GM13976 (cell line): ENCODE measurements around the gene CCDC68.

Source experiments
- DNase-seq: peaks from one replicate; pipeline ENCODE4 v3.0.0; 2012; ENCODE audit warnings: low spot score
- in situ Hi-C: fragments of 300-500 bp; cut with MboI; formaldehyde crosslinking; loops from one replicate; pipeline ENCODE4 v1.12.0; 2022; ENCODE audit warnings: low sequenced_read_pairs, mixed read lengths, inconsistent platforms; ENCODE audit not compliant: unreplicated experiment
- TF ChIP-seq, protein P1 (sequence below): IDR thresholded peaks from 2 replicates; pipeline ENCODE4 v1.5.1; 2012; ENCODE audit warnings: borderline replicate concordance, mild to moderate bottlenecking; ENCODE audit not compliant: insufficient read depth; ENCODE audit errors: extremely low read depth, missing control alignments, control extremely low read depth

Gene CCDC68

DNA sequence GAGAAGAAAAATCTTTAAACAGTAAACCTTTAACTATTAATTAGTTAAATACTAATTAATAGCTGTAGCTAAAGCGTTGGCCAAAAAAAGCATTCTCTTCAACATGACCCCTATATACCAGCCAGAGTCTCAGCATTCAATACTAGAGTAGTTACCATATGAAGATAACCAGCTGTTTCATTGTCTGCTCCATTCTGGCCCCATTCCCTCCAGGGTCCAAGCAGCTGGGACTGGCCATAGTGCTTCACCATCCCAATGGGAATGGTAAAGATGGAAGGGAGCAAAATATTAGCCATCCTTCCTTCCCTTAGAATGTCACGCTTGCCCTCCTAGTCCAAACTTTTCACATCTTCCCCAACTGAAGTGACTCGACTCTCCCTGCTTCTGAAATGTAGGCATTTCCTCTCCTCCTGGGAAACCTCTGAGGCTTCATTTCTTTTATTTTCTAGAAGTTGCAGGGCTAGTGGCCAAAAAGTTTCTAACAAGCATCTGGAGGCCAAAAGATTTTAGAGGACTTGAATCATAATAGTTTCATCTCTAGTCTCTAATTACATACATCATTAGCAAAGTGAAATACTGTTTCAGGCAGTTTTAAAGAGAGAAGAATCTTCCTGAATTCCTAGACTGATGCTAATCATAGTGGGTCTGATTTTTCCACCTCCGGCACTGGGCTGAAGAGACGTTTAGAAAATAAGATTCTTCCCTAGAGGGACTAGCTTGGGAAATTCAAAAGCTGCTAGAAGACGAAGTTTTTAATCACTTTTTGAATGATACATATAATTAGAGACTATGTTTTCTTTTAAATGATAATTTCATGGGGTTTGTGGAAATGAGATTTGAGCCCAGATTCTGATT lies 52.7 kb downstream of the CCDC68 start:
- no peak for DNase-seq
- TF ChIP-seq, protein P1, sequence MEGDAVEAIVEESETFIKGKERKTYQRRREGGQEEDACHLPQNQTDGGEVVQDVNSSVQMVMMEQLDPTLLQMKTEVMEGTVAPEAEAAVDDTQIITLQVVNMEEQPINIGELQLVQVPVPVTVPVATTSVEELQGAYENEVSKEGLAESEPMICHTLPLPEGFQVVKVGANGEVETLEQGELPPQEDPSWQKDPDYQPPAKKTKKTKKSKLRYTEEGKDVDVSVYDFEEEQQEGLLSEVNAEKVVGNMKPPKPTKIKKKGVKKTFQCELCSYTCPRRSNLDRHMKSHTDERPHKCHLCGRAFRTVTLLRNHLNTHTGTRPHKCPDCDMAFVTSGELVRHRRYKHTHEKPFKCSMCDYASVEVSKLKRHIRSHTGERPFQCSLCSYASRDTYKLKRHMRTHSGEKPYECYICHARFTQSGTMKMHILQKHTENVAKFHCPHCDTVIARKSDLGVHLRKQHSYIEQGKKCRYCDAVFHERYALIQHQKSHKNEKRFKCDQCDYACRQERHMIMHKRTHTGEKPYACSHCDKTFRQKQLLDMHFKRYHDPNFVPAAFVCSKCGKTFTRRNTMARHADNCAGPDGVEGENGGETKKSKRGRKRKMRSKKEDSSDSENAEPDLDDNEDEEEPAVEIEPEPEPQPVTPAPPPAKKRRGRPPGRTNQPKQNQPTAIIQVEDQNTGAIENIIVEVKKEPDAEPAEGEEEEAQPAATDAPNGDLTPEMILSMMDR: no peak
- in situ Hi-C loops: no loop called here

DNA sequence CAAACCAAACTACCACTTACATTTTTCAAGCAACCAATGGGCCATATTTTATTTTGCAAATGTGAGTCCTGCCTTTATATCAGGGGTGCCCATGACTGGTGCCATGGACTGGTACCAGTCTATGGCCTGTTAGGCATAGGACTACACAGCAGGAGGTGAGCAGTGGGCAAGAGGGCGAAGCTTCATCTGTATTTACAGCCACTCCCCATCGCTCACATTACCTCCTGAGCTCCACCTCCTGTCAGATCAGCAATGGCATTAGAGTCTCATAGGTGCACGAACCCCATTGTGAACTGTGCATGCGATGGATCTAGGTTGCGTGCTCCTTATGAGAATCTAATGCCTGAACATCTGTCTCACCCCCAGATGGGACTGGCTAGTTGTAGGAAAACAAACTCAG lies 53.6 kb downstream of the CCDC68 start:
- in situ Hi-C loops: no loop called here
- no peak for DNase-seq
- TF ChIP-seq, protein P1: no peak

DNA sequence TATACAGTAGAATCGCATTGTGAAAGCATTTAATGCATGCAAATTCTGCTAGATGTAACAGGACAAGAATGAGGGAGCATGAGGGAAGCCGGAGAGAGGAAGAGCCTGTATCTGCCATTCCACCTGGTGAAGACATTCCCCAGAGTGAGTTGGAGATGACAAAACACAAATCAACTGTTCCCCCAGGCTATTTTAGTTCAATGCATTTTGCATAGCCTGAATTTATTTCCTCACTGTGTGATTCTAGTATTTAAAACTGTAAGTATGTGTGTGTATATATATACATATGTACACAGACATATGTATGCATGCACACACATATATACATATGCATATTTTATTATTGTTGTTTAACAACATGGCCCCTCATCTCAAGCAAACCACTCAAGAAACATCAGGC lies 54.7 kb downstream of the CCDC68 start:
- in situ Hi-C loops: no loop called here
- TF ChIP-seq, protein P1: no peak
- no peak for DNase-seq

DNA sequence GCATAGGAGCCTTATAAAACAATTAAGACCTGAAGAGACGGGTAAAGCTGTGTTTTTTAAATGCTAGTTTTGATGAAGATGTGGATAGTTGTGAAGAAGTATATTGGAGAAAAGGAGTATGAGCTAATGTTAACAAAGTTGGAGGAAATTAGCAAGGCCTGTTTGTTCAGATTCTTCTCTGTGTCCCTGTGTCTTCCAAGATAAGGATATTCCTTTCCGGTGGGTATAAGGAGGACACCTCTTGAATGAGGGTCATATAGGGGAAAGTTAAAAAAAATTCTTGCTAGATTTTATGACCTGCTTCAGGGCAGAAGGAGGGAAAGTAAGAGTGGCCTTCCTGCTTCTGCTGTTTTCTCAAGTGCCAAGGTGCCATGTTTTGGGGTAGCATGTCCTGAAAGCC lies 59.0 kb downstream of the CCDC68 start:
- DNase-seq: no peak
- in situ Hi-C loops: no loop called here
- TF ChIP-seq, protein P1: no peak

DNA sequence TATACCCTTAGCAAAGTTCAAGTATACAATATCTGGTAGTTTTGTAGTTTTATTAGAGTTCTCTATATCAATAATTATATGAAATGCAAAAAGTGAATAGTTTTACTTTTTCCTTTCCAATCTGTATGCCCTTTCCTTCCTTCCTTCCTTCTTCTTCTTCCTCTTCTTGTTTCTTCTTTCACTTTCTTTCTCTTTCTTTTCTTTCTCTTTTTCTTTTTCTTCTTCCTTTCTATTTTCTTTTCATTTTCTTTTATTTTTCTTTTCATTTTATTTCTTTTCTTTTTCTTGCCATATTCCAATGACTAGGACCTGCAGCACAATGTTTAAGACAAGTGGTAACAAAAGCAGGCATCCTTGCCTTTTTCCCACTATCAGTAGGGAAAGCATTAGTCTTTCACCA lies 59.8 kb downstream of the CCDC68 start:
- in situ Hi-C loops: no loop called here
- TF ChIP-seq, protein P1: no peak
- no peak for DNase-seq

DNA sequence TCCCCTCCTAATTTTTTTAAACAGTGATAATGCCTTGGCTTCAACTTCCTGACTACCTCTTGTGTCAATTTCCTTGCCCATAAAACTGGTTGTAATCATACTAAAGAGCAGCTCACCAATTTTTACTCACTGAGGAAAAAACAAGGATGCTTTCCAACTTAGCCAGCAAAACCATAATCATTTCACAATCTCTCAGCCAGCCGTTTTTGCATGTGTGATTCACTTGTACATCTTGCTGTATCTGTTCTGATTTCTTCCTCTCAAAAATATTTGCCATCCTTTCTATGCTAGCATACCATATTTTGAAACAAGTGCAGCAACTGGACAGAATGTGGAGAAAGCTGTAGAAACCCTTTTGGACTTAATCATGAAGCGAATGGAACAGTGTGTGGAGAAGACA lies 70.3 kb downstream of the CCDC68 start:
- no peak for DNase-seq
- TF ChIP-seq, protein P1: no peak
- in situ Hi-C loops: no loop called here
